ENCODE measurements around the gene ACOX1.

DNA sequence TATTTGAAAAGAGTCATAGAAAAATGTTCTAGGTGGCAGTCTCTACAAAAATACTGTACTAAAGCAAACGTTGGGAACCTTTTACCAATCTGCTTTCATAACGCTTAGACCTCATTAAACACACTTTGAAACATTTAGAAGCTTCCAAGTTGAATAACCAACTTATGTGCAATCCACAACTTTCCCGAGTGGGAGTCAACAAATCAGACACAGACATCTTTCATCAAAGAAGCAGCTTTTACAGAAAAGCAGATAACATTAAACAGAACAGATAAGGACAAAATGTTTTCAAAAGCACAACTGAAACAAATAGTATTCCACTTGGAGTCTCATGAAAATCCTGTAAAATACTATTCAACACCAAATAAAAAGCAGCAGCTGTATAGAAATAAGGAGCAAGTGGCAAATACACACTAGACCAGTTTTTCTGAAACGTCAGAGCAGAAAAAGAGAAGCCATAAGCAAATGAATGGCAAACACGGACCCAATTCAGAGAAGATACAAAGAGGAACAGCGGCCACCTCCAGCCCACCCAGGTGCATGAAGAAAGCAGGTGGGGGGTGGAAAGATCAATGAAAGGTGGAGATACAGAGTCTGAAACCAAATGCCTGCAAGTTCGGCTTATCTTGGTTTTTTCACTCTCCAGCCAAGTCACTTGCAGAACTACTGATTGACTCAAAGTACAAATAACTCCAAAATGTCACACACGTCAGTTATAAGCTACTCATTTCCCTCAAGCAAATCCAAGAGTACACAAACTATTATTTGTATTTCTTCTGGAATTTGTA, 19.7 kb downstream of the ACOX1 start:
- TF ChIP-seq POLR2A (IDR thresholded peaks at IDR 0.05) (no peak), POLR2AphosphoS5 (IDR thresholded peaks at IDR 0.05) (no peak)
- TF ChIP-seq, protein P1, sequence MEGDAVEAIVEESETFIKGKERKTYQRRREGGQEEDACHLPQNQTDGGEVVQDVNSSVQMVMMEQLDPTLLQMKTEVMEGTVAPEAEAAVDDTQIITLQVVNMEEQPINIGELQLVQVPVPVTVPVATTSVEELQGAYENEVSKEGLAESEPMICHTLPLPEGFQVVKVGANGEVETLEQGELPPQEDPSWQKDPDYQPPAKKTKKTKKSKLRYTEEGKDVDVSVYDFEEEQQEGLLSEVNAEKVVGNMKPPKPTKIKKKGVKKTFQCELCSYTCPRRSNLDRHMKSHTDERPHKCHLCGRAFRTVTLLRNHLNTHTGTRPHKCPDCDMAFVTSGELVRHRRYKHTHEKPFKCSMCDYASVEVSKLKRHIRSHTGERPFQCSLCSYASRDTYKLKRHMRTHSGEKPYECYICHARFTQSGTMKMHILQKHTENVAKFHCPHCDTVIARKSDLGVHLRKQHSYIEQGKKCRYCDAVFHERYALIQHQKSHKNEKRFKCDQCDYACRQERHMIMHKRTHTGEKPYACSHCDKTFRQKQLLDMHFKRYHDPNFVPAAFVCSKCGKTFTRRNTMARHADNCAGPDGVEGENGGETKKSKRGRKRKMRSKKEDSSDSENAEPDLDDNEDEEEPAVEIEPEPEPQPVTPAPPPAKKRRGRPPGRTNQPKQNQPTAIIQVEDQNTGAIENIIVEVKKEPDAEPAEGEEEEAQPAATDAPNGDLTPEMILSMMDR (IDR thresholded peaks at IDR 0.05): no peak

All from transverse colon (tissue), 4 donors.